GM19463 (cell line): ENCODE results near the gene COL11A2.

Experiments
- ATAC-seq: cut with Tn5 transposase; IDR thresholded peaks from one replicate; pipeline ENCODE4 v1.9.1; 2021; ENCODE audit warnings: mild to moderate bottlenecking, moderate library complexity; ENCODE audit not compliant: unreplicated experiment

Gene COL11A2

GRCh38 chr6:33206864-33207551 is 14.7 kb upstream of the COL11A2 start:
- no peak for ATAC-seq

- no peak for ATAC-seq
Observed at GRCh38 chr6:33206027-33206863, 14.0 kb upstream of the COL11A2 start.

GRCh38 chr6:33205191-33206026 is 13.1 kb upstream of the COL11A2 start:
- ATAC-seq, result no peak

GRCh38 chr6:33204415-33205190 is 12.3 kb upstream of the COL11A2 start, which contains the start of gene HSD17B8:
Gene HSD17B8 (plus strand): TSS chr6:33204655. CDS start chr6:33204669, 14 bp downstream.
- ATAC-seq, result peak; percentile 64

- ATAC-seq, result no peak
Observed at GRCh38 chr6:33204165-33204414, 11.8 kb upstream of the COL11A2 start.

GRCh38 chr6:33203443-33204164 is 11.3 kb upstream of the COL11A2 start:
- no peak for ATAC-seq

- ATAC-seq, result no peak
Observed at GRCh38 chr6:33202799-33203198, 10.5 kb upstream of the COL11A2 start.

- ATAC-seq, result no peak
Observed at GRCh38 chr6:33201935-33202334, 9.7 kb upstream of the COL11A2 start.

GRCh38 chr6:33201147-33201545 is 8.9 kb upstream of the COL11A2 start:
- ATAC-seq, result no peak

GRCh38 chr6:33200219-33201146 is 8.2 kb upstream of the COL11A2 start, which contains the start of the genes RXRB and SLC39A7:
Gene RXRB (minus strand): TSS chr6:33200665. CDS start chr6:33200476, 189 bp downstream.
Gene SLC39A7 (plus strand): TSS chr6:33200867. CDS start chr6:33201246, 379 bp downstream.
- peak; percentile 46 for ATAC-seq

GRCh38 chr6:33199687-33200218 is 7.5 kb upstream of the COL11A2 start:
- ATAC-seq, result peak; percentile 31

GRCh38 chr6:33198853-33199436 is 6.7 kb upstream of the COL11A2 start:
- no peak for ATAC-seq

GRCh38 chr6:33198159-33198852 is 6.0 kb upstream of the COL11A2 start:
- ATAC-seq, result no peak

GRCh38 chr6:33197431-33198048 is 5.3 kb upstream of the COL11A2 start:
- no peak for ATAC-seq

GRCh38 chr6:33195304-33196165 is 3.3 kb upstream of the COL11A2 start:
- no peak for ATAC-seq

GRCh38 chr6:33194431-33194979 is 2.2 kb upstream of the COL11A2 start:
- no peak for ATAC-seq
